IMR-90 (cell line): ENCODE measurements around the gene LMOD1. TPM values are rescaled to one million over a fixed set of nuclear protein-coding genes. Genes with fewer than 3 reads are reported as not detected.
A peak's percentile ranks its signal among the peaks of the same experiment; 100 is the strongest.

Experiments used
- ATAC-seq: fragments of 200-7000 bp; cut with Tn5 transposase; 2 replicates; pipeline ENCODE4 v1.9.1; 2020; ENCODE audit warnings: low read depth, mild to moderate bottlenecking, moderate library complexity
- BruUV-seq: library from RNA; stranded (reverse); fragments of 400-500 nt; replicated peaks from 2 replicates; lab custom pipeline; 2021; lab: Mats Ljungman, UMichigan
- CTCF ChIA-PET: fragments of 300-600 bp; formaldehyde crosslinking; extraction: SDS; loops from one replicate; lab custom pipeline; 2021; ENCODE audit warnings: antibody characterized with exemption; lab: Yijun Ruan, JAX
- POLR2A ChIA-PET: fragments of 300-600 bp; sonication (Branson Sonifier 250); formaldehyde crosslinking; loops from one replicate; lab custom pipeline; 2022; ENCODE audit warnings: antibody characterized with exemption; ENCODE audit not compliant: unreplicated experiment; lab: Charles Lee
- DNase-seq: peaks from one replicate; pipeline ENCODE4 v3.0.0; 2013
- H2AFZ ChIP-seq: replicated peaks from 2 replicates; pipeline ENCODE3; 2013; ENCODE audit warnings: low read length, mild to moderate bottlenecking; ENCODE audit not compliant: poor library complexity
- H2AK5ac ChIP-seq: 2 replicates; pipeline ENCODE4 v1.6.1; 2013; ENCODE audit warnings: low read depth, low read length, inconsistent platforms
- H2AK9ac ChIP-seq: replicated peaks from 2 replicates; pipeline ENCODE3; 2013; ENCODE audit warnings: mild to moderate bottlenecking, low read depth, low read length, moderate library complexity; ENCODE audit not compliant: poor library complexity
- H2BK120ac ChIP-seq: 2 replicates; pipeline ENCODE4 v1.6.1; 2013; ENCODE audit warnings: low read depth, low read length, inconsistent platforms
- H2BK15ac ChIP-seq: 3 replicates; pipeline ENCODE4 v1.6.1; 2013; ENCODE audit warnings: low read depth, low read length, inconsistent platforms
- H2BK20ac ChIP-seq: 2 replicates; pipeline ENCODE4 v1.6.1; 2013; ENCODE audit warnings: low read depth, mild to moderate bottlenecking, inconsistent platforms, low read length, moderate library complexity
- H2BK5ac ChIP-seq: 2 replicates; pipeline ENCODE4 v1.6.1; 2013; ENCODE audit warnings: mild to moderate bottlenecking, low read depth, low read length, inconsistent platforms; ENCODE audit not compliant: poor library complexity, severe bottlenecking
- H3K14ac ChIP-seq: replicated peaks from 2 replicates; pipeline ENCODE4 v1.6.1; 2013; ENCODE audit warnings: low read depth, low read length, inconsistent platforms
- H3K18ac ChIP-seq: 2 replicates; pipeline ENCODE4 v1.6.1; 2013; ENCODE audit warnings: low read depth, low read length, control low read depth
- H3K23ac ChIP-seq: 2 replicates; pipeline ENCODE4 v1.6.1; 2013; ENCODE audit warnings: low read depth, low read length, inconsistent platforms
- H3K27ac ChIP-seq: 2 replicates; pipeline ENCODE4 v1.5.1; 2013; ENCODE audit warnings: mild to moderate bottlenecking, control low read depth, low read length; ENCODE audit not compliant: insufficient read depth
- H3K27me3 ChIP-seq: 2 replicates; pipeline ENCODE4 v1.6.1; 2013; ENCODE audit warnings: low read length; ENCODE audit not compliant: control insufficient read depth, insufficient read depth
- H3K36me3 ChIP-seq: 2 replicates; pipeline ENCODE4 v1.6.1; 2013; ENCODE audit warnings: low read length, mixed read lengths; ENCODE audit not compliant: control insufficient read depth, insufficient read depth
- H3K4ac ChIP-seq: 2 replicates; pipeline ENCODE4 v1.6.1; 2013; ENCODE audit warnings: low read depth, low read length, inconsistent platforms
- H3K4me1 ChIP-seq: 2 replicates; pipeline ENCODE4 v1.6.1; 2013; ENCODE audit warnings: low read length, mixed read lengths; ENCODE audit not compliant: control insufficient read depth, insufficient read depth
- H3K4me2 ChIP-seq: 2 replicates; pipeline ENCODE4 v1.6.1; 2013; ENCODE audit warnings: low read depth, mild to moderate bottlenecking, control low read depth, low read length, moderate library complexity
- H3K4me3 ChIP-seq: 2 replicates; pipeline ENCODE4 v1.5.1; 2013; ENCODE audit warnings: low read depth, mild to moderate bottlenecking, control low read depth, low read length, moderate library complexity; ENCODE audit not compliant: insufficient read depth
- H3K56ac ChIP-seq: 2 replicates; pipeline ENCODE4 v1.6.1; 2013; ENCODE audit warnings: low read length, inconsistent platforms; ENCODE audit not compliant: insufficient read depth; ENCODE audit errors: extremely low read depth
- H3K79me1 ChIP-seq, 2 experiments: 2 replicates each; pipeline ENCODE4 v1.6.1; 2013; ENCODE audit warnings: low read length in 2 of 2, inconsistent platforms in 1 of 2, low read depth in 1 of 2
- H3K9ac ChIP-seq: 2 replicates; pipeline ENCODE4 v1.6.1; 2013; ENCODE audit warnings: low read depth, low read length, control low read depth
- H3K9me1 ChIP-seq: 2 replicates; pipeline ENCODE4 v1.6.1; 2013; ENCODE audit warnings: low read length, inconsistent platforms; ENCODE audit not compliant: insufficient read depth
- H3K9me3 ChIP-seq: 2 replicates; pipeline ENCODE4 v1.6.1; 2013; ENCODE audit warnings: low read length; ENCODE audit not compliant: control insufficient read depth, insufficient read depth
- H4K20me1 ChIP-seq: 2 replicates; pipeline ENCODE4 v1.6.1; 2013; ENCODE audit warnings: low read length, inconsistent platforms; ENCODE audit not compliant: insufficient read depth
- H4K5ac ChIP-seq: 2 replicates; pipeline ENCODE4 v1.6.1; 2013; ENCODE audit warnings: mild to moderate bottlenecking, low read depth, low read length, control low read depth
- H4K8ac ChIP-seq, 2 experiments: 2 replicates each; pipeline ENCODE4 v1.6.1; 2013; ENCODE audit warnings: low read depth in 2 of 2, low read length in 2 of 2, control low read depth in 1 of 2, inconsistent platforms in 1 of 2
- H4K91ac ChIP-seq: 2 replicates; pipeline ENCODE4 v1.6.1; 2013; ENCODE audit warnings: low read depth, low read length, inconsistent platforms; ENCODE audit not compliant: insufficient read depth
- BHLHE40 ChIP-seq: fragments of 150-350 bp; IDR thresholded peaks from 2 replicates; pipeline ENCODE4 v1.6.1; 2016; ENCODE audit warnings: mild to moderate bottlenecking, low read depth, low read length
- CEBPB ChIP-seq: IDR thresholded peaks from 2 replicates; pipeline ENCODE4 v1.6.1; 2012; ENCODE audit warnings: low read depth, low read length, improper control_type of control experiment
- CHD1 ChIP-seq: IDR thresholded peaks from 2 replicates; pipeline ENCODE4 v1.6.1; 2012; ENCODE audit warnings: low read depth, low read length, improper control_type of control experiment
- ELK1 ChIP-seq: fragments of 150-350 bp; IDR thresholded peaks from 2 replicates; pipeline ENCODE4 v1.6.1; 2016; ENCODE audit warnings: low read depth, mild to moderate bottlenecking, low read length, moderate library complexity, borderline replicate concordance
- FOS ChIP-seq: fragments of 150-350 bp; IDR thresholded peaks from 2 replicates; pipeline ENCODE4 v1.6.1; 2016; ENCODE audit warnings: low read depth, low read length
- MAZ ChIP-seq: IDR thresholded peaks from 2 replicates; pipeline ENCODE4 v1.6.1; 2012; ENCODE audit warnings: low read depth, mild to moderate bottlenecking, low read length, improper control_type of control experiment, moderate library complexity, borderline replicate concordance
- MXI1 ChIP-seq: IDR thresholded peaks from 2 replicates; pipeline ENCODE4 v1.6.1; 2012; ENCODE audit warnings: low read depth, mild to moderate bottlenecking, low read length, moderate library complexity, borderline replicate concordance
- NFE2L2 ChIP-seq: fragments of 150-350 bp; IDR thresholded peaks from 2 replicates; pipeline ENCODE4 v1.6.1; 2016; ENCODE audit warnings: low read depth, mild to moderate bottlenecking, low read length
- POLR2A ChIP-seq: IDR thresholded peaks from 2 replicates; pipeline ENCODE4 v1.6.1; 2012; ENCODE audit warnings: mild to moderate bottlenecking, low read depth, low read length
- RAD21 ChIP-seq: IDR thresholded peaks from 2 replicates; pipeline ENCODE4 v1.6.1; 2012; ENCODE audit warnings: low read length, improper control_type of control experiment
- RCOR1 ChIP-seq: IDR thresholded peaks from 2 replicates; pipeline ENCODE4 v1.6.1; 2012; ENCODE audit warnings: mild to moderate bottlenecking, low read length, improper control_type of control experiment; ENCODE audit not compliant: insufficient replicate concordance
- RFX5 ChIP-seq: IDR thresholded peaks from 2 replicates; pipeline ENCODE4 v1.8.0; 2012; ENCODE audit warnings: low read depth, mild to moderate bottlenecking, low read length, moderate library complexity
- SMC3 ChIP-seq: fragments of 150-350 bp; IDR thresholded peaks from 2 replicates; pipeline ENCODE4 v1.6.1; 2016; ENCODE audit warnings: low read depth, mild to moderate bottlenecking, antibody characterized with exemption, low read length, moderate library complexity
- dilution Hi-C: fragments of 300-500 bp; cut with HindIII; formaldehyde crosslinking; loops from one replicate; pipeline ENCODE4 v1.14.3; 2018; ENCODE audit warnings: low sequenced_read_pairs; ENCODE audit not compliant: unreplicated experiment
- in situ Hi-C: fragments of 300-500 bp; cut with MboI; formaldehyde crosslinking; loops from 3 replicates; pipeline ENCODE4 v1.14.3; 2019; ENCODE audit warnings: low sequenced_read_pairs, inconsistent platforms, mixed read lengths
- intact Hi-C: fragments of 100-400 bp; cut with micrococcal nuclease; formaldehyde crosslinking; loops from 2 replicates; pipeline ENCODE4 v1.10.0; 2022
- polyA plus RNA-seq, 3 experiments: library from polyadenylated mRNA; depleted of rRNA; stranded (reverse); fragments of >200 nt; gene quantifications; 2 replicates each; pipeline ENCODE4 v1.2.3, GENCODE V29; 2012; ENCODE audit warnings: low replicate concordance in 1 of 3
- total RNA-seq: library from RNA; depleted of rRNA; stranded (reverse); fragments of >200 nt; gene quantifications from 2 replicates; pipeline ENCODE4 v1.2.3, GENCODE V29; 2012

LMOD1 gene
- total and polyA plus RNA-seq, 2 of the 4 experiments (the other 2 are of a cell fraction), result 51.7 to 53.2 TPM

GRCh38 chr1:201949491-201949890 is 3.1 kb upstream of the LMOD1 start:
- H3K4me1 ChIP-seq, result peaks cover 10% of the 10 kb centered on the region
- dilution Hi-C loops, result no loop called here
- H3K27ac ChIP-seq, result no peak overlapping the region
- no peak overlapping the region for H2BK20ac ChIP-seq
- H2AK9ac ChIP-seq, result no peak overlapping the region
- ATAC-seq (no peak), DNase-seq (no peak)
- no peak overlapping the region; the same call in 1 of the 2 replicates for H3K4ac ChIP-seq
- peak overlapping the region; percentile 47; the same call in 1 of the 2 replicates for H2AK5ac ChIP-seq
- H3K56ac ChIP-seq, result no peak overlapping the region
- intact Hi-C loops, result no loop called here
- no peaks in the 10 kb centered on the region for H3K27me3 ChIP-seq
- H2BK5ac ChIP-seq, result no peak overlapping the region
- BruUV-seq, result no TSS peak
- H4K8ac ChIP-seq, result peak overlapping the region in 1 of 2 experiments; percentile 17; a peak in 1 of 4 replicates
- ChIA-PET POLR2A (interaction anchor here (0.5 to 1.5 kb wide), 2 partner anchors 45 to 66 kb away, joined by 5 to 8 read pairs; no protein-coding TSS in a partner anchor), CTCF (interaction anchor here (0.9 kb wide), 1 partner anchor 54 kb away, joined by 3 read pairs; no protein-coding TSS in a partner anchor)
- H3K9me1 ChIP-seq, result peaks cover 8% of the 10 kb centered on the region
- no peaks in the 10 kb centered on the region for H3K9me3 ChIP-seq
- peaks cover 9% of the 10 kb centered on the region; the same call in 1 of the 2 replicates for H4K20me1 ChIP-seq
- no peak overlapping the region for H3K4me2 ChIP-seq
- no peak overlapping the region for H4K5ac ChIP-seq
- in situ Hi-C loops, result no loop called here
- no peak overlapping the region for H3K9ac ChIP-seq
- 0 out of 2 replicates have a peak overlapping the region, but pooled peaks have one; percentile 14 for H4K91ac ChIP-seq
- H3K18ac ChIP-seq, result no peak overlapping the region
- H3K79me1 ChIP-seq, result peaks cover 4 to 35% of the 10 kb centered on the region in 2 experiments
- H3K23ac ChIP-seq, result no peak overlapping the region
- TF ChIP-seq BHLHE40 (no peak), CEBPB (no peak), NFE2L2 (no peak), POLR2A (no peak), FOS (no peak), CHD1 (no peak), SMC3 (no peak), RCOR1 (no peak), MAZ (no peak), ELK1 (no peak), RFX5 (no peak), RAD21 (no peak), MXI1 (no peak)
- H2AFZ ChIP-seq, result no peak overlapping the region
- no peak overlapping the region; the same call in 2 of the 3 replicates for H2BK15ac ChIP-seq
- H2BK120ac ChIP-seq, result no peak overlapping the region
- H3K14ac ChIP-seq, result no peak overlapping the region
- H3K36me3 ChIP-seq, result no peaks in the 10 kb centered on the region
- H3K4me3 ChIP-seq, result no peak overlapping the region
